Ovary (tissue), 9 donors: ENCODE measurements around the gene PLEKHA6. TPM values are rescaled to one million over a fixed set of nuclear protein-coding genes. Genes with fewer than 3 reads are reported as not detected.

Experiments used
- DNase-seq, 5 donors: peaks; one replicate each; pipeline ENCODE4 v3.0.0-alpha.2; 2019 to 2020
- H3K27ac ChIP-seq, 2 donors: fragments of 200-600 bp; one replicate each; pipeline versions ENCODE4 v1.5.1 to v1.8.0; 2019 to 2022
- H3K27me3 ChIP-seq: fragments of 200-600 bp; one replicate; pipeline ENCODE4 v1.8.0; 2022
- H3K36me3 ChIP-seq: fragments of 200-600 bp; sonication (generic); one replicate; pipeline ENCODE4 v1.5.1; 2019
- H3K4me1 ChIP-seq: one replicate; pipeline ENCODE4 v1.8.1; 2013; ENCODE audit warnings: mild to moderate bottlenecking, moderate library complexity; ENCODE audit not compliant: insufficient read depth
- H3K4me3 ChIP-seq: fragments of 200-600 bp; sonication (generic); one replicate; pipeline ENCODE4 v1.5.1; 2017
- H3K9me3 ChIP-seq, 2 donors: fragments of 200-600 bp in 1 of 2; sonication (generic) in 1 of 2; one replicate each; pipeline versions ENCODE4 v1.5.1 to v1.8.1; 2013 to 2019; ENCODE audit warnings: mild to moderate bottlenecking in 1 of 2, moderate library complexity in 1 of 2
- EP300 ChIP-seq: sonication (generic); formaldehyde crosslinking; IDR thresholded peaks from one replicate; pipeline ENCODE4 v1.6.1; 2017; ENCODE audit warnings: antibody characterized with exemption
- POLR2A ChIP-seq: fragments of 450-650 bp; IDR thresholded peaks from one replicate; pipeline ENCODE4 v1.6.1; 2017; ENCODE audit warnings: antibody characterized with exemption, mild to moderate bottlenecking, moderate library complexity
- WGBS, 3 donors: extraction: QIAGEN DNeasy Blood & Tissue Kit in 1 of 3; methylation state at CpG; one replicate each; pipeline versions ENCODE4 v1.1.5 to v1.1.7; 2013 to 2017; 5-methylcytosine and 5-hydroxymethylcytosine counted together
- intact Hi-C, 4 donors: fragments of 100-400 bp; cut with DNase I; formaldehyde crosslinking; loops; one replicate each; pipeline versions ENCODE4 v1.11.0 to v1.15.1; 2022 to 2023
- polyA plus RNA-seq, 2 donors: library from polyadenylated mRNA; stranded (reverse); fragments of 200-250 nt in 1 of 2; fragments of 350-450 nt in 1 of 2; fragmentation: Illumina TruSeq in 1 of 2; extraction: RNeasy Lipid Tissue Mini Kit (QIAGEN cat#74804) in 1 of 2; gene quantifications; one replicate each; pipeline ENCODE4 v1.2.3, GENCODE V29; 2013 to 2014
- total RNA-seq, 7 donors: library from RNA; depleted of rRNA in 2 of 7; stranded (reverse); fragments of >200 nt in 2 of 7; fragmentation: NEBNext Ultra II Directional in 3 of 7; extraction: Animal tissue kit (Norgen Biotek cat#: 25700) in 3 of 7; gene quantifications; one replicate each; pipeline versions ENCODE4 v1.1.0 to v1.2.4, GENCODE V29; 2016 to 2023
- TF ChIP-seq, protein P1 (sequence below), 3 donors: fragments of 450-650 bp in 2 of 3; fragments of 200-600 bp in 1 of 3; IDR thresholded peaks; one replicate each; pipeline versions ENCODE4 v1.5.1 to v1.8.0; 2016 to 2022; ENCODE audit warnings: antibody characterized with exemption in 3 of 3, mild to moderate bottlenecking in 1 of 3
- donor health status: DM: no; HTN: no; CAD: no; lungs with moderate emphysema.
- donor health status: DM: no; HTN: no; CAD: no.
- donor health status: Bipolar disorder and iron deficiency.
- donor health status: DM: yes; HTN: yes; CAD: no.
- donor health status: DM: no; HTN: no; CAD: no.
- donor health status: DM: yes; HTN: yes; CAD: no.

Gene PLEKHA6
- total and polyA plus RNA-seq, 9 donors, result 2.3 to 20.5 (median 6.6) TPM

GRCh38 chr1:204225841-204226735 lies 133.6 kb downstream of the PLEKHA6 start:
- Histone ChIP-seq H3K4me3 (no peak overlapping the region), H3K9me3 (no peaks in the 10 kb centered on the region), H3K4me1 (no peaks in the 10 kb centered on the region), H3K36me3 (no peaks in the 10 kb centered on the region), H3K27ac (no peak overlapping the region), H3K27me3 (no peaks in the 10 kb centered on the region)
- intact Hi-C loops, result no loop called here
- DNase-seq, result no peak
- TF ChIP-seq POLR2A (no peak), EP300 (no peak)
- TF ChIP-seq, protein P1, sequence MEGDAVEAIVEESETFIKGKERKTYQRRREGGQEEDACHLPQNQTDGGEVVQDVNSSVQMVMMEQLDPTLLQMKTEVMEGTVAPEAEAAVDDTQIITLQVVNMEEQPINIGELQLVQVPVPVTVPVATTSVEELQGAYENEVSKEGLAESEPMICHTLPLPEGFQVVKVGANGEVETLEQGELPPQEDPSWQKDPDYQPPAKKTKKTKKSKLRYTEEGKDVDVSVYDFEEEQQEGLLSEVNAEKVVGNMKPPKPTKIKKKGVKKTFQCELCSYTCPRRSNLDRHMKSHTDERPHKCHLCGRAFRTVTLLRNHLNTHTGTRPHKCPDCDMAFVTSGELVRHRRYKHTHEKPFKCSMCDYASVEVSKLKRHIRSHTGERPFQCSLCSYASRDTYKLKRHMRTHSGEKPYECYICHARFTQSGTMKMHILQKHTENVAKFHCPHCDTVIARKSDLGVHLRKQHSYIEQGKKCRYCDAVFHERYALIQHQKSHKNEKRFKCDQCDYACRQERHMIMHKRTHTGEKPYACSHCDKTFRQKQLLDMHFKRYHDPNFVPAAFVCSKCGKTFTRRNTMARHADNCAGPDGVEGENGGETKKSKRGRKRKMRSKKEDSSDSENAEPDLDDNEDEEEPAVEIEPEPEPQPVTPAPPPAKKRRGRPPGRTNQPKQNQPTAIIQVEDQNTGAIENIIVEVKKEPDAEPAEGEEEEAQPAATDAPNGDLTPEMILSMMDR (IDR thresholded peaks at IDR 0.05), result no peak
- 80 to 87% (median 85%) methylated on average over 16 of the region's 16 CpGs for WGBS, 3 donors

GRCh38 chr1:204224655-204225054 lies 135.1 kb downstream of the PLEKHA6 start:
- H3K4me3 ChIP-seq, result no peak overlapping the region
- H3K9me3 ChIP-seq, result no peaks in the 10 kb centered on the region
- 69 to 77% (median 69%) methylated on average over 8 of the region's 8 CpGs for WGBS, 3 donors
- intact Hi-C loops, result no loop called here
- H3K27ac ChIP-seq, result no peak overlapping the region
- H3K36me3 ChIP-seq, result no peaks in the 10 kb centered on the region
- TF ChIP-seq, protein P1 (IDR thresholded peaks at IDR 0.05), result no peak
- TF ChIP-seq EP300, result no peak
- TF ChIP-seq POLR2A, result no peak
- no peak for DNase-seq
- no peaks in the 10 kb centered on the region for H3K4me1 ChIP-seq
- H3K27me3 ChIP-seq, result no peaks in the 10 kb centered on the region

DNA sequence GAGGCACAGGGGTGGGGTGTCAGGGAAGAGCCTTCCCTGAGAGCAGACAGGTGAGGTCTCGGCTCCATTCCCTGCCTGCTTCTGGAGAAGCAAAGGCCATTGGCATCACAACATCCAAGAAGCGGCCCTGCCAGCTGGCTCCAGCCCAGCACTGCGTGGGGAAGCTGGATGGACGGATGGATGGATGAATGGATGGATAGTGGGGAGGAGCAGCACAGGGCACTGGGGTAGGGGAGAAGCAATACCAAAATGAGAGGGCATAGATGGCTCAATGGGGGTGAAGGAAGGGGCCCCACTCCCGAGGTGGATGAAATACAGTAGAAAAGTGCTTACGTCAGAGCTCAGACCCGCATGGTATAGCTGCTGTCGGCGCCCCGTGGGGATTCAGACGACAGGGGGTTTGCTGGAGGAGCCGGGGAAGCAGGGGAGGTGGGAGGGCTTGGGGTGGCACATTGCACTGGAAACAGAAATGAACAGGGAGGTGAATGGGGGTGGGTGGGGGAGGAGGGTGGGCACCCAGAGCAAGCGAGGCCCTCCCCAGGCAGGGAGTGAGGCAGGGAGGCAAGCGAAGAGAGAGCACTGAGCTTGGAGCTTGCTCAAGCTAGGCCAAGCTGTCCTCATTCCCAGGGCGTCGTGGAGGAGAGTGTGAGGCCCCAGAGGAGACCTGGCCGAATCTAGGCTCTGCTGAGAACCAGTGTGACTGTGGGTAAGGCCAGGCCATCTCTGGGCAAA lies 136.4 kb downstream of the PLEKHA6 start:
- DNase-seq, result no peak
- intact Hi-C loops, result no loop called here
- Histone ChIP-seq H3K36me3 (no peaks in the 10 kb centered on the region), H3K27ac (no peak overlapping the region), H3K4me3 (no peak overlapping the region), H3K9me3 (no peaks in the 10 kb centered on the region), H3K4me1 (no peaks in the 10 kb centered on the region), H3K27me3 (no peaks in the 10 kb centered on the region)
- TF ChIP-seq, protein P1 (IDR thresholded peaks at IDR 0.05), result no peak
- TF ChIP-seq POLR2A (no peak), EP300 (no peak)
- 85 to 88% (median 88%) methylated on average over 17 of the region's 17 CpGs for WGBS, 3 donors

DNA sequence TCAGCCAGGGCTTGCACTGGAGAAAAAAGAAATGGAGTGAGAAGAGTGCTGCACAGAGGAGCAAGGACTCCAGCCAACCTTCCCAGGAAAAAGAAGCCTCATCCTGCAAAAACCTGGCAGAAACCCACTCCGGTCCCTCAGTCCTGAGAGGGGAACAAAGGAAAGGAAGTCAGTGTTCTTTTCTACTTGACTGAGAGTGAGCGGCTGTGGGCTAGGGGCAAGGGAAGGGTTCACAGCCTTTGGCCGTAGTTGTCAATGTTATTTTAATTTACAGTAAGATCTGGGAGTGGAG lies 137.0 kb downstream of the PLEKHA6 start:
- H3K4me1 ChIP-seq, result no peaks in the 10 kb centered on the region
- H3K4me3 ChIP-seq, result no peak overlapping the region
- DNase-seq, result no peak
- no peaks in the 10 kb centered on the region for H3K36me3 ChIP-seq
- WGBS, 3 donors, result 67 to 85% (median 80%) methylated on average over 3 of the region's 3 CpGs
- TF ChIP-seq, protein P1 (IDR thresholded peaks at IDR 0.05), result no peak
- no peak for TF ChIP-seq EP300
- TF ChIP-seq POLR2A, result no peak
- intact Hi-C loops, result no loop called here
- H3K27me3 ChIP-seq, result no peaks in the 10 kb centered on the region
- H3K9me3 ChIP-seq, result no peaks in the 10 kb centered on the region
- H3K27ac ChIP-seq, result no peak overlapping the region
